ENCODE data around the gene PRKCG.

PRKCG gene

GRCh38 chr19:53880711-53881481 lies 1.1 kb upstream of the PRKCG start:
- H3K27me3 ChIP-seq (replicated peaks; ENCODE audit: control insufficient read depth, insufficient read depth, low read length): no peaks in the 10 kb centered on the region; the same call in none of the 2 replicates
- H3K36me3 ChIP-seq (ENCODE audit: control insufficient read depth, insufficient read depth, low read length): no peaks in the 10 kb centered on the region
- no peak for TF ChIP-seq CTCF (IDR thresholded peaks at IDR 0.05; ENCODE audit: insufficient read depth, low read length, poor library complexity, severe bottlenecking)
- DNase-seq (ENCODE audit: extremely low read depth, insufficient read length): no peak
- no peak overlapping the region for H3K4me3 ChIP-seq (replicated peaks; ENCODE audit: low read depth, low read length)

DNA sequence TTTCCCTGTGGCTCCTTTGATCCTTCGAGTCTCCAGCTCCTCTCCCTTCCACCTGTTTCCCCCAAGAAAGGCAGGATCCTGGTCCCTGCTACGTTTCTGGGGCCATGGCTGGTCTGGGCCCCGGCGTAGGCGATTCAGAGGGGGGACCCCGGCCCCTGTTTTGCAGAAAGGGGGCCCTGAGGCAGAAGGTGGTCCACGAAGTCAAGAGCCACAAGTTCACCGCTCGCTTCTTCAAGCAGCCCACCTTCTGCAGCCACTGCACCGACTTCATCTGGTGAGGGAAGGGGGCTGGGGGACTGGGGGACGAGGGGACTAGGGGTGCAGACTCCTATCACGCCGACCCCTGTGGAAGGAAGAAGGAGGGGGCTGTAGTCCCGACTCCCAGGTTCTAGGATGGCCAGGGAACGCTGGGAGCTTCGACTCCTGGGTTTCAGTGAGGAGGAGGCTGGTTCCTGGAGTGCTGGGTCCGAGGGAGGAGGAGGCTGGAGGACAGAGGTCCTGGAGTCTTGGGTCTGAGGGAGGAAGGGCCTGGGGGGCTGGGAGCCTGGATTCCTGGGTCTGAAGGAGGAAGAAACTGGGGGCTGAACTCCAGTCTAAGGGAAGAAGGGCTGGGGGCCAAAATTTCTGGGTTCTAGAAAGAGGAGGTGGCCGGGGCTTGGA lies 524 bp downstream of the PRKCG start:
- TF ChIP-seq CTCF (IDR thresholded peaks at IDR 0.05; ENCODE audit: insufficient read depth, low read length, poor library complexity, severe bottlenecking): no peak
- Histone ChIP-seq H3K27me3 (replicated peaks; ENCODE audit: control insufficient read depth, insufficient read depth, low read length) (no peaks in the 10 kb centered on the region; the same call in none of the 2 replicates), H3K36me3 (ENCODE audit: control insufficient read depth, insufficient read depth, low read length) (no peaks in the 10 kb centered on the region), H3K4me3 (replicated peaks; ENCODE audit: low read depth, low read length) (no peak overlapping the region)
- no peak for DNase-seq (ENCODE audit: extremely low read depth, insufficient read length)

DNA sequence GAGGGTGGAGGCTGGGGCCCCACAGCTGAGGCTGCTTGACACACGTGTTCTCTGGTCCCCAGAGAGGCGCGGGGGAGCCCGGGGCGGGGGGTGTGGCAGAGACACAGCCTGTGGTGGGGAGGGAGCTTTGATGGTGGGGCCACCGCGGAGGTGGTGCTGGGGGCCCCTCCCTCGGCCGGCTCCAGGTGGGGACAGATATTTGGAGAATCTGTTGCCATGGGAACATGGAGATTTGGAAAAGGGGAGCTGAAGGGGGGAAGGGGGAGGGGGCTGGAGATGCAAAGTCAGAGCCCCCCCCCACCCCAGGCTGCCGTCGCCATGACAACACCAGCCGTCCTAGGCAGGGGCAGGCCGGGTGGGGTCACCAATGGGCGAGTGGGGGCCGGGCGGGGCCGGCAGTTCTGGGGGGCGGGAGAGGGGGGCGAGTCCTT lies 1.2 kb downstream of the PRKCG start:
- TF ChIP-seq CTCF (IDR thresholded peaks at IDR 0.05; ENCODE audit: insufficient read depth, low read length, poor library complexity, severe bottlenecking): no peak
- DNase-seq (ENCODE audit: extremely low read depth, insufficient read length): no peak

DNA sequence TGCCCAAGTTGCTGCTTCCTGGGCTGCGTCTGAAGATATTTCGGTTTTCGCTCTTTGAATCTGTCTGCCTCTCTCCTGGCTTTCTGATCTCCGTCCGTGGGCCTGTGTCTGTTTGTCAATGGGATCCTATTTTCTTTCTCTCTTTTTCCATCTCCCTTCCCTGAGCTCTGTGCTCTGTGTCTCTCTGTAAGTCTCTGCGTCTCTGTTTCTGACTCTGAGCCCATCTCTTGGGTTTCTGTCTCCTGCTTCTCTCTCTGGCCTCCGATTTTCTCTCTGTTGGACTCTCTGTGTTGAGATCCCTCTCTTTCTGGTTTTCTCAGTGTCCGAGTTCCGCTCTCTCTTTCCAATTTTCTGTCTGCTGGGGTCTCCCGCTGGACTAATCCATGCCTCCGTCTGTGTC lies 1.7 kb downstream of the PRKCG start:
- no peaks in the 10 kb centered on the region; the same call in none of the 2 replicates for H3K27me3 ChIP-seq (replicated peaks; ENCODE audit: control insufficient read depth, insufficient read depth, low read length)
- H3K36me3 ChIP-seq (ENCODE audit: control insufficient read depth, insufficient read depth, low read length): no peaks in the 10 kb centered on the region
- H3K4me3 ChIP-seq (replicated peaks; ENCODE audit: low read depth, low read length): no peak overlapping the region
- no peak for TF ChIP-seq CTCF (IDR thresholded peaks at IDR 0.05; ENCODE audit: insufficient read depth, low read length, poor library complexity, severe bottlenecking)
- DNase-seq (ENCODE audit: extremely low read depth, insufficient read length): no peak

More for the DNA sequence above, 1.2 kb downstream of the PRKCG start:
- Histone ChIP-seq H3K27me3 (replicated peaks; ENCODE audit: control insufficient read depth, insufficient read depth, low read length) (no peaks in the 10 kb centered on the region; the same call in none of the 2 replicates), H3K36me3 (ENCODE audit: control insufficient read depth, insufficient read depth, low read length) (no peaks in the 10 kb centered on the region), H3K4me3 (replicated peaks; ENCODE audit: low read depth, low read length) (no peak overlapping the region)

DNA sequence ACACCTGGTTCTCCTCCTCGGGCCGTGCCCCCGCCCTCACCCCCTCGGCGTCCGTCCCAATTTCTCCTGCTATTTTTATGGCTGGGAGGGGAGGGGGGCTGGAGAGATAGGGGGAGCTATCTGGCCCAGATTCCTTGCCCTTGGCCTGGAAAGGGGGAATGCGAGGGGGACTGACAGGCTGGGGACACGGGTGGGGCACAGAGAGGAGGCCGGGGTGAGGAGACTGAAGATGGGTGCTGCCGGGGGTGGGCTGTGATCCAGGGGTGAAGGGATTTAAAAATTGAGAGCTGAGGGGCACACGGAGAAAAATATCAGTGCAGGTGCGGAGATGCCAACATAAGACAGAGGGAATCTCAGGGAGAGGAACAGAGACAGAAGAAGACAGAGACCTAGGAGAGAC lies 2.3 kb downstream of the PRKCG start:
- Histone ChIP-seq H3K36me3 (ENCODE audit: control insufficient read depth, insufficient read depth, low read length) (no peaks in the 10 kb centered on the region), H3K4me3 (replicated peaks; ENCODE audit: low read depth, low read length) (no peak overlapping the region), H3K27me3 (replicated peaks; ENCODE audit: control insufficient read depth, insufficient read depth, low read length) (no peaks in the 10 kb centered on the region; the same call in none of the 2 replicates)
- TF ChIP-seq CTCF (IDR thresholded peaks at IDR 0.05; ENCODE audit: insufficient read depth, low read length, poor library complexity, severe bottlenecking): no peak
- DNase-seq (ENCODE audit: extremely low read depth, insufficient read length): no peak

All from GM06990 (cell line).